Activated naive CD8-positive, alpha-beta T cell treated with anti-CD3 and anti-CD28 coated beads, Interleukin-2, amount 50 U/mL, for 16 hours (primary cell): ENCODE results near the gene GYS1.
A peak's percentile ranks its signal among the peaks of the same experiment; 100 is the strongest.

ENCODE experiments used
- DNase-seq: peaks from one replicate; pipeline ENCODE4 v3.0.0-alpha.2; 2020; ENCODE audit warnings: low read depth, low spot score

Gene GYS1

GRCh38 chr19:48963371-48964204, 29.5 kb downstream of the GYS1 start:
- no peak for DNase-seq

GRCh38 chr19:48962849-48963165, 30.3 kb downstream of the GYS1 start:
- DNase-seq: no peak

GRCh38 chr19:48962029-48962848, 30.9 kb downstream of the GYS1 start:
- DNase-seq: no peak

- no peak for DNase-seq
Measured at GRCh38 chr19:48961673-48962028, 31.5 kb downstream of the GYS1 start.

- DNase-seq: no peak
Measured at GRCh38 chr19:48961051-48961649, 32.0 kb downstream of the GYS1 start.

GRCh38 chr19:48959341-48960239, 33.5 kb downstream of the GYS1 start:
- no peak for DNase-seq

GRCh38 chr19:48958006-48958405, 35.1 kb downstream of the GYS1 start:
- no peak for DNase-seq

- no peak for DNase-seq
Measured at GRCh38 chr19:48955308-48955958, 37.7 kb downstream of the GYS1 start.

GRCh38 chr19:48954595-48955307, 38.4 kb downstream of the GYS1 start, which contains the start of gene BAX:
Gene BAX, plus strand, starts transcription at chr19:48954875. Its CDS starts 54 bp downstream, at chr19:48954929.
- DNase-seq: peak; percentile 84

- no peak for DNase-seq
Measured at GRCh38 chr19:48953990-48954594, 39.0 kb downstream of the GYS1 start.

- DNase-seq: no peak
Measured at GRCh38 chr19:48953141-48953540, 40.0 kb downstream of the GYS1 start.

GRCh38 chr19:48950830-48951519, 42.1 kb downstream of the GYS1 start:
- DNase-seq: no peak

- no peak for DNase-seq
Measured at GRCh38 chr19:48950159-48950558, 43.0 kb downstream of the GYS1 start.

- DNase-seq: no peak
Measured at GRCh38 chr19:48947258-48947542, 45.9 kb downstream of the GYS1 start.

- DNase-seq: no peak
Measured at GRCh38 chr19:48946463-48947257, 46.4 kb downstream of the GYS1 start.

GRCh38 chr19:48945817-48946216, 47.3 kb downstream of the GYS1 start:
- no peak for DNase-seq

GRCh38 chr19:48945415-48945814, 47.7 kb downstream of the GYS1 start:
- no peak for DNase-seq

- no peak for DNase-seq
Measured at GRCh38 chr19:48943081-48943480, 50.0 kb downstream of the GYS1 start.

GRCh38 chr19:48940902-48941301, 52.2 kb downstream of the GYS1 start:
- DNase-seq: no peak
